HG03460 (cell line): ENCODE data around the gene SH2D3A.
"Not testable (repeated sequence)": the region's sequence is repeated elsewhere in the genome, so short reads cannot be mapped to it uniquely, and the experiment has no call there.

Experiments used
- ATAC-seq: cut with Tn5 transposase; IDR thresholded peaks from one replicate; pipeline ENCODE4 v1.9.1; 2021; ENCODE audit not compliant: unreplicated experiment

Gene SH2D3A

DNA sequence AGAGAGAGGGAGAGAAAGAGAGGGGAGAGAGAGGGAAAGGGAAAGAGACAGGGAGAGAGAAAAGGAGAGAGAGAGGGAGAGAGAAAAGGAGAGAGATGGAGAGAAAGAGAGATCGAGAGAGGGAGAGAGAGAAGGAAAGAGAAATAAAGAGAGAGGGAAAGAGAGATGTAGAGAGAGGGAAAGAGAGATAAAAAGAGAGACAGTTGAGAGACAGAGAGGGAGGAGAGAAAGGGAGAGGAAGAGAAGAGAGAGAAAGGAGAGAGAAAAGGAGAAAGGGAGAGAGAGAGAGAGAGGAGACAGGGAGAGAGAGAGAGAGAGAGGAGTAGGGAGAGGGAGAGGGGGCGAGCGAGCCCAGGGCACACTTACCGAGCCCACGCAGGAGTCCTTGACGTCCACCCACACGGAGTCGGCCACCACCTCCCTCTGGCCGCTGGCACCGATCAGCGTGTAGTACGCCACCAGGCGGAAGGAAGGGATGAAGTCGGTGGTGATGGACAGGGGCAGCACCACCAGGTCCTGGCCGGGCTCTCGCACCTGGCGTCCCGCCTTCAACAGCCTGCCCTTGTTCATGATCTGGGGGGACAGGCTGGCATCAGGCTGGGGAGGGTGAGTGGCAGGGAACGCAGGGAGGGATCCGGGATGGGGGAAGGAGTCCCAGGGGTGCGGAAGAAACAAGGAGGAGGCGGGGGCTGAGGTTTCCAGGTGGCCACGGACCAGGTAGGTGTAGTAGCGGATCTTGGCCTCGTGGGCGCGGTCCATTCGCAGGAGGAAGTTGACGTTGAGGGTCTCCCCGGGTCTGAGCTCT, 56.8 kb downstream of the SH2D3A start:
- ATAC-seq: no peak

DNA sequence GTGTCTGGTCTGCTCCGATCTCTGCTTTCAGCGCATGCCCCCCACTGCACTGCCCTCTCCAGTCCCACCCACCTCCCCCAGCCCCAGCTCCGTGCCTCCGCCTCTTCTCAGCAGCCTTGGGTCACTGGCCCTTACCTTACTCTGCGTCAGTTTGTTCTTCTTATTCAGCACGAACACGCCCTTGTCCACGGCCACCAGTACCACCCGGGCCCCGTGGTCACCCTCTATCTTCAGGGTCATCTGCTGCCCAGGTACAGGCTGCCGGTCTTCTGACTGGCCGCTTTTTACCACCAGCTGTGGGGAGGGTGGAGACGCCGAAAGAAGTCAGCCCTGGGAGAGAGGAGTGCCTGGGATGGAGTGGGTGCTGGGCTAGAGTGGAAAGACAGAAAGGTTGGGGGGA, 57.7 kb downstream of the SH2D3A start:
- ATAC-seq: no peak

DNA sequence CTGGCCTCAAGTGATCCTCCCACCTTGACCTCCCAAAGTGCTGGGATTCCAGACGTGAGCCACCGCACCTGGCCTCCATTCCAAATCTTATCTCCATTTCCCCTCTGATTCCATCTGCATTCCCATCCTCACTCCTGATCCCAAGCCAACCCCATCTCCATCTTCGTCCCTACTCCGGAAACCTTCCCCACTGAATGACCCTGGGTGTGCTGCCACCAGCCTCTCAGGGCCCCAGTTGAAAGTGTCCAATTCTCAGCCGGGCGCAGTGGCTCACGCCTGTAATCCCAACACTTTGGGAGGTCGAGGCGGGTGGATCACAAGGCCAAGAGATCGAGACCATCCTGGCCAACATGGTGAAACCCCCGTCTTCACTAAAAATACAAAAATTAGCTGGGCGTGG, 58.3 kb downstream of the SH2D3A start:
- not testable (repeated sequence) for ATAC-seq

DNA sequence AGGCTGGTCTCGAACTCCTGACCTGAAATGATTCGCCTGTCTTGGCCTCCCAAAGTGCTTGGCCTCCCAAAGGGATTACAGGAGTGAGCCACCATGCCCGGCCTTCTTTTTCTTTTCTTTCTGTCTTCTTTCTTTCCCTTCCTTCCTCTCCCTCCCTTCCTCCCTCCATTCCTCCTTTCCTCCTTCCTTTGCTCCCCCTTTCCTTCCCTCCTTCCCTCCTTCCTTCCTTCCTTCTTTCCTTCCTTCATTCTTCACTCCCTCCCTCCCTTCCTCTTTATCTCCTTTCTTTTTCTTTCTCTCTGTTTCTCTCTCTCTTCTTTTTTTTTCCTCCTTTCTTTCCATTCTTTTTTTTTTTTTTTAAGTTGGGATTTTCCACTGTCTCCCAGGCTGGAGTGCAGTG, 58.9 kb downstream of the SH2D3A start:
- no peak for ATAC-seq

DNA sequence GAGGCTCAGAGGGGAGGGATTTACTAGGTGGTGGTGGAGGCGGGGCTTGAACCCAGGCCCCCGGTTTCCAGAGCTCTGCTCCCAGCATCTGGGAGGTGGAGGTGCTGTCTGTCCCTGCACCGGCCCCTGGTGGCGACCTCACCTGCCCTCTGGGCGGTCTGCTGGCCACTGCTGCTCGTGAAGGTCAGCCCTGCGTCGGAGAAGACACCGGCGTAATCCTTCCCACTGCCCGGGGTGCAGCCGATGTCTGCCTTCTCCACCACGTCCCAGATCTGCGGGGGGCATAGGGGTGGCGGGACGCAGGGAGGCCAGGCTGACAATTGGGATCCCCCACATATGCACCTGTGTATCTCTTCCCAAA, 59.6 kb downstream of the SH2D3A start:
- ATAC-seq: no peak

DNA sequence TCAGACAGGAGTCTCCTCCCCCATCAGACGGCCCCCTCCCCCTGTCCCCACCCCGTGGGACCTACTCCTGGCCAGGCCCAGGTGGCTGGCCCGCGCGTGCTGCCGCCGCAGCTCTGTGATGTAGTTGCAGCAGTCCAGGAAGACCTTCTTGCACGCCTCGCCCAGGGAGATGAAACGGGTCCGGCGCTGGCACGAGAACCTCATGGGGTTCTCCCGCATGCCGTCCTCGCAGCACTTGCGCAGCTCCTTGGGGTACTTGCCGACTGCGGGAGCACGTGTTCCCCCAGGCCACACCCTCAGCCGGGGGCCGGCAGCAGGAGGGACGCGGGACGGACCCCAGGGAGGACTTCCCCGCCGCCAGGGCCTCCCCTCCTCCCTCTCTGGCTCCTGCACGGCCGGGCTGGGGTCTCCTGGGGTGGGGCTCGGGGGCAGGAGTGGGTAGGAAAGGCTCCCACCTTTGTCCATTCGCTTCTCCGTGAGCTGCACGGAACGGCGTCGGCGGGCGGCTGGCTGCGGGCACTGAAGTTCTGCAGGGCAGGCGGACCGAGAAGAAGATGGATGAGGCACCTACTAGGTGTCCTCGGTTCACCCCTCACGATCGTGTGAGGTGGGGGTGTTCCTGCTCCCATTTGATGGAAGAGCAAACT, 60.1 kb downstream of the SH2D3A start:
- ATAC-seq: no peak

DNA sequence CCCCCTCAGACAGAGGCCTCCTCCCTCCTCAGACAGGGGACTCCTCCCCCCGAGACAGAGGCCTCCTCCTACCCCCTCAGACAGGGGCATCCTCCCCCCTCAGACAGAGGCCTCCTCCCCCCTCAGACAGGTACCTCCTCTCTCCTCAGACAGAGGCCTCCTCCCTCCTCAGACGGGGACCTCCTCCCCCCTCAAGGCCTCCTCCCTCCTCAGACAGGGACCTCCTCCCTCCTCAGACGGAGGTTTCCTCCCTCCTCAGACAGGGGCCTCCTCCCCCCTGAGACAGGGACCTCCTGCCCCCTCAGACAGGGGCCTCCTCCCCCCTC, 60.6 kb downstream of the SH2D3A start:
- no peak for ATAC-seq

DNA sequence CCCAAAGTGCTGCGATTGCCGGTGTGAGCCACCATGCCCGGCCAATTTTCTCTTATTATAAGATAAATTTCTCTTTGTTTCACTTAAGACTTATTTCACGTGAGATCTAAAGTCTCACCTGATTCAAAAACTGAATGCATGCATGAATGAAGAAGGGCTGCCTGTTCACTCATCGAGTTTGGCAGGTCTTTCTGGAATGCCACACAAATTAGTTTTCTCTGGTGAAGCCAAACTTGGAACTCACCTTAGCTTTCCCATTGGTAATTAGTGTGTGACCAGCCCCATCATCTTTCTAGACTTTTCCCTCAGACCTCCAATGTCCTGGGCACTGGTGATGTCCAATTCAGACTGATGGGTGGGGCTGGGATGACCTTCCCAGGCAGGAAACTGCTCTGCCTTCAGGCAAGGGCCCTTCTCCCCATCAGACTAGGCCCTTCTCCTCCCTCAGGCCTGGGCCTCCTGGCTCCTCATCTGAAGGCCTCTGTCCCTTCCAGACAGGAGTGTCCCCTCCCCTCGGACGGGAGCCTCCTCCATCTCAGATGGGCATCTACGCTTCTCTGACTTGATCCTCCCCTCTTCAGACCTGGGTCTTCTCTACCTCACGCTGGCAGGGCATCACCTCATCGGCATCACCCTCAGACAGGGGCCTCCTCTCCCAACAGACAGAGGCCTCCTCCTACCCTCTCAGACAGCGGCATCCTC, 61.2 kb downstream of the SH2D3A start:
- no peak for ATAC-seq
